Measurements from ENCODE around the gene CTNNA2. TPM values are rescaled to one million over a fixed set of nuclear protein-coding genes. Genes with fewer than 3 reads are reported as not detected.

Gene CTNNA2
- total RNA-seq, 4 donors from 2014 or later: 0.88 to 14.9 (median 2.3) TPM; not detected in 1

DNA sequence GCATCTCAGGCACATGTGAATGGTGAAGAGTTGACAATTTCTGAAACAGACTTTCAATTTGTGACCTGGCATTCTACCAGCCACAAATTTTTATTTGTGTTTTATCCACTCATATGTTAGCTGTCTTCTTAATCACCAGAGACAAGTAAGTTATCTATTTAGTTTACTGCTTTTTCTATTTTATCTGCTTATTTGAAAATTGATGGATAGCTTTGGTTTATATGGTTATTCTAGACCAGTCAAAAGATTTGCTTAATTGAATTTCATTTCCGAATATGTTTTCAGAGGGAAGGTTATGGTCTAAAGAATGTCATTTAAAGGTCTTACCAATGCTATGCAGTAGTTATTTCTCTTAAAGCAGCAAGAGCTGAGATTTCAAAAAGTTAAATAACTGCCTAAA is 835.2 kb downstream of the CTNNA2 start:
- TF ChIP-seq POLR2A (IDR thresholded peaks at IDR 0.05): no peak
- TF ChIP-seq, protein P1, sequence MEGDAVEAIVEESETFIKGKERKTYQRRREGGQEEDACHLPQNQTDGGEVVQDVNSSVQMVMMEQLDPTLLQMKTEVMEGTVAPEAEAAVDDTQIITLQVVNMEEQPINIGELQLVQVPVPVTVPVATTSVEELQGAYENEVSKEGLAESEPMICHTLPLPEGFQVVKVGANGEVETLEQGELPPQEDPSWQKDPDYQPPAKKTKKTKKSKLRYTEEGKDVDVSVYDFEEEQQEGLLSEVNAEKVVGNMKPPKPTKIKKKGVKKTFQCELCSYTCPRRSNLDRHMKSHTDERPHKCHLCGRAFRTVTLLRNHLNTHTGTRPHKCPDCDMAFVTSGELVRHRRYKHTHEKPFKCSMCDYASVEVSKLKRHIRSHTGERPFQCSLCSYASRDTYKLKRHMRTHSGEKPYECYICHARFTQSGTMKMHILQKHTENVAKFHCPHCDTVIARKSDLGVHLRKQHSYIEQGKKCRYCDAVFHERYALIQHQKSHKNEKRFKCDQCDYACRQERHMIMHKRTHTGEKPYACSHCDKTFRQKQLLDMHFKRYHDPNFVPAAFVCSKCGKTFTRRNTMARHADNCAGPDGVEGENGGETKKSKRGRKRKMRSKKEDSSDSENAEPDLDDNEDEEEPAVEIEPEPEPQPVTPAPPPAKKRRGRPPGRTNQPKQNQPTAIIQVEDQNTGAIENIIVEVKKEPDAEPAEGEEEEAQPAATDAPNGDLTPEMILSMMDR (IDR thresholded peaks at IDR 0.05): no peak
- Histone ChIP-seq H3K4me3 (no peak overlapping the region), H3K4me1 (no peaks in the 10 kb centered on the region), H3K9me3 (no peaks in the 10 kb centered on the region), H3K36me3 (no peaks in the 10 kb centered on the region), H3K27ac (no peak overlapping the region), H3K27me3 (no peaks in the 10 kb centered on the region)
- intact Hi-C loops (cut with DNase I; ENCODE audit: low total_unique reads): no loop called here
- DNase-seq: no peak

DNA sequence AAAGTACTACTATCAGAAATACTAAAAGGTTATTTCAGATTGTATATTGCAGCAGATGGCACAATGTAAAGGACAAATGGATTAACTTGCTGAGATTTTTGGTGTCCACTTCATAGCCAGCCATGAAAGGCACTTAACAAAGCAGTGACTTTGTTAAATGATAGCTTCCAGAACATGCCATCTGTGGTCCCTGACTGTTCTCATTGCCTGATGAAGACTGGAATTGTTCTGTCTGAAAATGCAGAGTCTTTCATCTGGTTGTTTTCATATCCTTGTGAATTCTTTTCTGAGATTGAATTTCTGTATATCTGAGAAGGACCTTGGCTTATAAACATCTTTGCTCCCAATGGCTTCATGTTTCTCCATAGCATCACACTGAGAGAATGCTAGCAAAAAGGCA is 836.1 kb downstream of the CTNNA2 start:
- no peak overlapping the region for H3K4me3 ChIP-seq
- DNase-seq: no peak

DNA sequence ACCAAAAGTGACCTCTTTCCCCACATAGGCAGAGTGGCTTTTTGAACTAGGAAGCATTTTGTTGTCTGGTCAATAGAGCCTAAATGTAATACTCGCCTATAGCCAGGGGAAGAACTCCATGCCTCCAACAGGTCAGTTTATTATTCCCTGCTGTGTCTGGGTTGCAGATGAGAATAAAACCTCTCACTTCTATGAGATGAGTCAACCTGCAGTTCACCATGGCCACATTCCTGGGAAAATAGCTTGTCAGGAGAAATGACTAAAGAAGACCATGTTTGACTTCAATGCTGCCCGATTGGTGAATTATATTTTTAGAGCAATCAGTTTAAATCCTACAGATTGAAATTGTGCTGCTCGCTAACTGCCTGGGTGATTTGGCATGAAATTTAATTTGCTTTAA is 838.4 kb downstream of the CTNNA2 start:
- H3K27ac ChIP-seq: no peak overlapping the region
- H3K9me3 ChIP-seq: no peaks in the 10 kb centered on the region
- H3K27me3 ChIP-seq: no peaks in the 10 kb centered on the region
- H3K36me3 ChIP-seq: no peaks in the 10 kb centered on the region
- H3K4me3 ChIP-seq: no peak overlapping the region
- intact Hi-C loops (cut with DNase I; ENCODE audit: low total_unique reads): no loop called here
- TF ChIP-seq POLR2A (IDR thresholded peaks at IDR 0.05): no peak
- TF ChIP-seq, protein P1 (IDR thresholded peaks at IDR 0.05): no peak
- DNase-seq: no peak
- H3K4me1 ChIP-seq: no peaks in the 10 kb centered on the region

More for the DNA sequence above, 836.1 kb downstream of the CTNNA2 start:
- Histone ChIP-seq H3K36me3 (no peaks in the 10 kb centered on the region), H3K4me1 (no peaks in the 10 kb centered on the region), H3K27ac (no peak overlapping the region), H3K9me3 (no peaks in the 10 kb centered on the region), H3K27me3 (no peaks in the 10 kb centered on the region)
- TF ChIP-seq, protein P1 (IDR thresholded peaks at IDR 0.05): no peak
- no peak for TF ChIP-seq POLR2A (IDR thresholded peaks at IDR 0.05)
- intact Hi-C loops (cut with DNase I; ENCODE audit: low total_unique reads): no loop called here

DNA sequence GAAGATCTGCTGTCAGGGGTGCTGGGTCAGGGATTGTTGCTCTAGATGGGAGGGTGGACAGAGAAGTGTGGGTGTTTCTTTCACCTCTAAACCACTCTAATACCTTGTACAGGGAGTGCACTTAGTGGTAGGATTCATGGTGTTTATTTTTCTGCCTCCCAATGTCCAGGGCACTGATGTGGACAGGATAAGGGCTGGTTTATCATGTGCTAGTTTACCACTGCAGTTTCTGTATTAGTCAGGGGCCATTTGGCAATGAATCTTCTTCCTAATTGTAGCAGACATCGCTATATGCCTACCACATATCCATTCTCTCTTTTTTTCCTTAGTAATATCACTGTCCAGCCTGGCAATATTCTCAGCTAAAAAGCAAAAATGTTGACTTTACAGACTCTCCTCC is 842.0 kb downstream of the CTNNA2 start:
- Histone ChIP-seq H3K4me3 (no peak overlapping the region), H3K27me3 (no peaks in the 10 kb centered on the region), H3K36me3 (no peaks in the 10 kb centered on the region), H3K9me3 (no peaks in the 10 kb centered on the region), H3K4me1 (no peaks in the 10 kb centered on the region), H3K27ac (no peak overlapping the region)
- intact Hi-C loops (cut with DNase I; ENCODE audit: low total_unique reads): no loop called here
- TF ChIP-seq POLR2A (IDR thresholded peaks at IDR 0.05): no peak
- TF ChIP-seq, protein P1 (IDR thresholded peaks at IDR 0.05): no peak
- DNase-seq: no peak

DNA sequence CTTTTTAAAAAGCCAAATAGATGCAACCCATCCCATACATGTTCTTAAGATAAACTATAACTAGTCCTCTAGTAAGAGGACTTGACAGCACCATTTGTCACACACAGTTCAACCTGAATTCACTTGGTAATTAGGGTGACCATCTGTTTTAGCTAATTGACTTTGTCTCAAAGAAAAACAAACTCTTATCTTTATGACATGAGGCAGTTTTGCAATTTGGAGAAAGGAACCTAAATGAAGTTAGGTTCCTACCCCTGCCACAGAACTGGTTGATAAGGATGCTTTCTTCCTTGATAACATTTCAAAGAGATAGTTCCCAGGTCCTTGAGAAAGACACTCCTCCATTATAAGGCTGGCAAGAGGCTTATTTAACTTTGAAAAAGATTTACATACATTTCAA is 849.1 kb downstream of the CTNNA2 start:
- H3K4me1 ChIP-seq: no peaks in the 10 kb centered on the region
- no peaks in the 10 kb centered on the region for H3K9me3 ChIP-seq
- TF ChIP-seq, protein P1 (IDR thresholded peaks at IDR 0.05): no peak
- TF ChIP-seq POLR2A (IDR thresholded peaks at IDR 0.05): no peak
- no peaks in the 10 kb centered on the region for H3K27me3 ChIP-seq
- H3K36me3 ChIP-seq: no peaks in the 10 kb centered on the region
- no peak overlapping the region for H3K27ac ChIP-seq
- H3K4me3 ChIP-seq: no peak overlapping the region
- intact Hi-C loops (cut with DNase I; ENCODE audit: low total_unique reads): no loop called here
- DNase-seq: no peak

All from uterus (tissue), 4 donors.